ENCODE results near the gene MYOD1. TPM values are rescaled to one million over a fixed set of nuclear protein-coding genes. Genes with fewer than 3 reads are reported as not detected.

The MYOD1 gene
- total and polyA plus RNA-seq, 9 donors: not detected

DNA sequence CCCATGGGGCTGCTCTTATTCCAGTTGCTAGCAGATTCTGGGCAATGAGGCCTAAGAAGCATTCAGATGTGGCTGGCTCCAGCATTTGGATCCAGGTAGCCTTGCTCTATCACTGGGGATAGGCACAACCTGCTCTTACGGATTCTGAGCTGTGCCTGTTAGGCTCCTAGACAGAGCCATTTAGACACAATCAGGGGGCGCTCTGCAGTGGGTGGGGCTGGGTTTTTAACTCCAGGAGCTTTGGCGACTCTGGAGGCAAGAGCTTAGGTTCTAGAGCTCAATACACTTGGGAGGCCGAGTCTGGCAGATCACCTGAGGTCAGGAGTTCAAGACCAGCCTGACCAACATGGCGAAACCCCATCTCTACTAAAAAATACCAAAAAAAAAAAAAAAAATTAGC, 47.2 kb downstream of the MYOD1 start:
- TF ChIP-seq POLR2A (IDR thresholded peaks at IDR 0.05) (no peak), EP300 (IDR thresholded peaks at IDR 0.05) (no peak)
- TF ChIP-seq, protein P1, sequence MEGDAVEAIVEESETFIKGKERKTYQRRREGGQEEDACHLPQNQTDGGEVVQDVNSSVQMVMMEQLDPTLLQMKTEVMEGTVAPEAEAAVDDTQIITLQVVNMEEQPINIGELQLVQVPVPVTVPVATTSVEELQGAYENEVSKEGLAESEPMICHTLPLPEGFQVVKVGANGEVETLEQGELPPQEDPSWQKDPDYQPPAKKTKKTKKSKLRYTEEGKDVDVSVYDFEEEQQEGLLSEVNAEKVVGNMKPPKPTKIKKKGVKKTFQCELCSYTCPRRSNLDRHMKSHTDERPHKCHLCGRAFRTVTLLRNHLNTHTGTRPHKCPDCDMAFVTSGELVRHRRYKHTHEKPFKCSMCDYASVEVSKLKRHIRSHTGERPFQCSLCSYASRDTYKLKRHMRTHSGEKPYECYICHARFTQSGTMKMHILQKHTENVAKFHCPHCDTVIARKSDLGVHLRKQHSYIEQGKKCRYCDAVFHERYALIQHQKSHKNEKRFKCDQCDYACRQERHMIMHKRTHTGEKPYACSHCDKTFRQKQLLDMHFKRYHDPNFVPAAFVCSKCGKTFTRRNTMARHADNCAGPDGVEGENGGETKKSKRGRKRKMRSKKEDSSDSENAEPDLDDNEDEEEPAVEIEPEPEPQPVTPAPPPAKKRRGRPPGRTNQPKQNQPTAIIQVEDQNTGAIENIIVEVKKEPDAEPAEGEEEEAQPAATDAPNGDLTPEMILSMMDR (IDR thresholded peaks at IDR 0.05): no peak
- no peak for DNase-seq
- Histone ChIP-seq H3K4me1 (ENCODE audit: insufficient read depth) (no peaks in the 10 kb centered on the region), H3K9me3 (no peaks in the 10 kb centered on the region), H3K36me3 (no peaks in the 10 kb centered on the region), H3K27me3 (no peaks in the 10 kb centered on the region), H3K4me3 (no peak overlapping the region), H3K27ac (no peak overlapping the region)
- 83 to 89% (median 83%) methylated on average over 5 of the region's 5 CpGs for WGBS, 3 donors
- intact Hi-C loops (cut with DNase I): loop anchor here in 1 of 4 donors (5.0 kb wide), 1 partner anchor 49 kb away; the partner anchor contains the start of gene MYOD1

DNA sequence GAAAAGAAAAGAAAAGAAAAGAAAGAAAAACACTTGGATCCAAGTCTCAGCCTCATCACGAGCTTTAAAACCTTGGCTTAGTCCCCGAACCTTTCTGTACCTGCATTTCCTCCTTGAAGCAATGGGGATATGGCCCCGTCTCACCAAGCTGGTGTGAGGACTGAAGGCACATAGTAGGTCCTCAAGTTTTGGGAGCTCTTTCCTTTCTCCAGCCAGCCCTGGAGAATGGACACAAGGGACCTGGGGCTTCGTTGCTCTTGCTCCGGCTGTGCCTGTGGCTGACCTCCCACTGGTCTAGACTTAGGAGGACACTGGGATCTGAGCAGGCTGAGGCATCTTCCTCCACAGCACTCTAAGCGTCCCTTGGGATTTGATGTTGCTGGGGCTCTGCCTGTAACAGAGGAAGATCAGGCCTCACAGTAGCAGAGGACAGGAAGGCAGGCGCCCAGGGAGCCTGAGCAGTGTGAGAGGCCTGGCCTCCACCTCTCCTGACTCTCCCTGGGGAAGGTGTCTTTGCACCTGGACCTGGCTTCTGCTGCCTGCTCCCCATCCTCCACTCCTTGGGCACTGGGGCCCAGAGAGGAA, 48.0 kb downstream of the MYOD1 start:
- Histone ChIP-seq H3K4me3 (no peak overlapping the region), H3K27ac (no peak overlapping the region), H3K9me3 (no peaks in the 10 kb centered on the region), H3K27me3 (no peaks in the 10 kb centered on the region), H3K36me3 (no peaks in the 10 kb centered on the region), H3K4me1 (ENCODE audit: insufficient read depth) (no peaks in the 10 kb centered on the region)
- WGBS, 3 donors: 81 to 88% (median 87%) methylated on average over 7 of the region's 7 CpGs
- TF ChIP-seq, protein P1 (IDR thresholded peaks at IDR 0.05): no peak
- TF ChIP-seq EP300 (IDR thresholded peaks at IDR 0.05): no peak
- no peak for TF ChIP-seq POLR2A (IDR thresholded peaks at IDR 0.05)
- no peak for DNase-seq
- intact Hi-C loops (cut with DNase I): loop anchor here in 1 of 4 donors (5.0 kb wide), 1 partner anchor 50 kb away; the partner anchor contains the start of gene MYOD1

DNA sequence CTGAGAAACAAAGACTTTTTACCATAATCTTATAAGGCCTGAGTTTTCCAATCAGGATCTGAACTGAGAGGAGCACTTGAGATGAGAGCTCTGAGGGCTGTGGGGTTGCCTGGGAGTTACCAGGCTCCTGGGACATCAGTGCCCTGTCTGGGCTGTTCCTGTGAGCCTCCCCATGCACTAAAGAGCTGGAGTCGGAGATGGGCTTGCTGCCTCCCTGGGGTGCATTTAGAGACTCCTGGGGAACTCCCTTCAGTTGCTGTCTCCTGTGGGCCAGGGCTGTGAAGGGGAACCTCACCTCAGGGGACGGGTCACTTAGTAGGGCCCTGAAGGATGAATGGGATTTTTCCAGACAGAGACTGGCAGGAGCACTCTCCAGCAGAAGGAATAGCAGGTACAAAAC, 48.5 kb downstream of the MYOD1 start:
- Histone ChIP-seq H3K4me3 (no peak overlapping the region), H3K27me3 (no peaks in the 10 kb centered on the region), H3K9me3 (no peaks in the 10 kb centered on the region), H3K4me1 (ENCODE audit: insufficient read depth) (no peaks in the 10 kb centered on the region), H3K27ac (no peak overlapping the region), H3K36me3 (no peaks in the 10 kb centered on the region)
- TF ChIP-seq, protein P1 (IDR thresholded peaks at IDR 0.05): no peak
- no peak for TF ChIP-seq EP300 (IDR thresholded peaks at IDR 0.05)
- TF ChIP-seq POLR2A (IDR thresholded peaks at IDR 0.05): no peak
- peak in 1 of 5 donors; percentile 5 for DNase-seq
- 89 to 95% (median 90%) methylated on average over 2 of the region's 2 CpGs for WGBS, 3 donors
- intact Hi-C loops (cut with DNase I): loop anchor here in 1 of 4 donors (5.0 kb wide), 1 partner anchor 51 kb away; the partner anchor contains the start of gene MYOD1

DNA sequence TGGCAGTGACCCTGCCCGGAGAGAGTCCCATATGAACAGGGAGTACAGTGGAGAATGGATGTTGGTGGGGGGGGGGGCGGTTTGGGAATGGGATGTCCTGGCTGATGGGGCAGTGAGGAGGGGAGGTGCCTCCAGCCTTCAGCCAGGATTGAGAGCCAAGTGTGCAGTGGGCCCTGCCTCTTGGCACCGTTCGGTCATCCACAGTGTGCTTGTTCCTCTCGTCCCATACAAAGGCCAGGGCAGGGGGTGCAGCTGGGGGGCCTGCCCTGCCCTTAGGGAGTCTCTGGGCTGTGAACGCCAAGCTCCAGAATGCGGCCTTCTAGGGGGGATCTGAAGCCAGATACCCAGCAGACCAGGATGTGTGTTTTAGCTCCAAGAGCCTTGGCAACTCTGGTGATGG, 49.2 kb downstream of the MYOD1 start:
- intact Hi-C loops (cut with DNase I): loop anchor here in 1 of 4 donors (5.0 kb wide), 1 partner anchor 51 kb away; the partner anchor contains the start of gene MYOD1
- no peaks in the 10 kb centered on the region for H3K27me3 ChIP-seq
- peak in 1 of 5 donors; percentile 16 for DNase-seq

More for the DNA sequence above, 49.2 kb downstream of the MYOD1 start:
- Histone ChIP-seq H3K4me3 (no peak overlapping the region), H3K9me3 (no peaks in the 10 kb centered on the region), H3K27ac (no peak overlapping the region), H3K4me1 (ENCODE audit: insufficient read depth) (no peaks in the 10 kb centered on the region), H3K36me3 (no peaks in the 10 kb centered on the region)
- TF ChIP-seq, protein P1 (IDR thresholded peaks at IDR 0.05): no peak
- TF ChIP-seq EP300 (IDR thresholded peaks at IDR 0.05) (no peak), POLR2A (IDR thresholded peaks at IDR 0.05) (no peak)
- 85 to 92% (median 86%) methylated on average over 6 to 7 of the region's 7 CpGs for WGBS, 3 donors

Measured in ovary (tissue), 9 donors.